IPS DF 4.7 (cell line): ENCODE results near the gene VPS13D.

Source experiments
- DNase-seq: peaks from one replicate; pipeline ENCODE4 v3.0.0-alpha.2; 2013; ENCODE audit warnings: low spot score; ENCODE audit errors: extremely low read depth

The VPS13D gene

GRCh38 chr1:12405325-12406210 is 175.7 kb downstream of the VPS13D start:
- DNase-seq, result no peak

GRCh38 chr1:12406211-12407021 is 176.6 kb downstream of the VPS13D start:
- DNase-seq, result no peak

DNA sequence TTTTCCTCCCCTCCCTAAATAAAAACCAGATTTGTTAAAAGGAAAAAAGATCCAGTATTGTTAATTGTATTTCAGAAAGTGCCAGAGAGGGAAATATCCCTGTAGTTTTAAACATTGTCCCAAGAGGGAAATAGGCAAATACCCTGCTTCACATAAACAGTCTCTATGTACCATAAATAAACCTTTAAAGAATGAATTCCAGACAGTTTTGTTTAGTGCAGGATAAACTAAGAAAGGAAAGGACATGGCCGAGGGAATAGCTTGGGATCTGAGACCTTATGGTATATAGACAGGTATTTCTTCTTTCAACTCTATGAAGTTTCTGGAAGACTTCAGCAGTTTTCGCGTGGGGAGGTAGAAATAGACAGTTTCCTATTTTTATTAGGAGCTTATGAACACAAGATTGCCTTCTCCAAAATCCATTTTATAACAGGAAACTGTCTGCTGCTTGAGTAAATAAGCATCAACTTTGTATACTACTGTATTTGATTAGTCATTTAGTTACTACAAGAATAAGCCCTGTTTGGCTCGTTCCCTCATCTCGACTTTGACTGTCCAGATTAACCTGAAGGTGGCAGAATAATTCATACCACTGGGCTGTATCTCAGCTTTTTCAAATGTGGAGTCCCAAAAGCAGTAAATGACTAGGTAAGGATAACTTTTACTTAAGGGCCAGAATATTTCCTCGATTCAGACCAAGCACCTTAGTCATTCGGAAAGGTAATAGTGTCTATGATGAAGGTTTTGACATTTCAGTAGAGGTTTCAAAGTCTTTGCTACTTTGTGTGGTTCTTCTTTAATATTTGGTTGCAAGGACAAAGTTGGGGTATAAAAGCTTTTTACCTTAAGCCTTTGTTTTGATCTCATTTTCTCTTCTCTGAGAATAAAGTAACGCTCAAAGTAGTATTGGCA is 177.5 kb downstream of the VPS13D start:
- no peak for DNase-seq

DNA sequence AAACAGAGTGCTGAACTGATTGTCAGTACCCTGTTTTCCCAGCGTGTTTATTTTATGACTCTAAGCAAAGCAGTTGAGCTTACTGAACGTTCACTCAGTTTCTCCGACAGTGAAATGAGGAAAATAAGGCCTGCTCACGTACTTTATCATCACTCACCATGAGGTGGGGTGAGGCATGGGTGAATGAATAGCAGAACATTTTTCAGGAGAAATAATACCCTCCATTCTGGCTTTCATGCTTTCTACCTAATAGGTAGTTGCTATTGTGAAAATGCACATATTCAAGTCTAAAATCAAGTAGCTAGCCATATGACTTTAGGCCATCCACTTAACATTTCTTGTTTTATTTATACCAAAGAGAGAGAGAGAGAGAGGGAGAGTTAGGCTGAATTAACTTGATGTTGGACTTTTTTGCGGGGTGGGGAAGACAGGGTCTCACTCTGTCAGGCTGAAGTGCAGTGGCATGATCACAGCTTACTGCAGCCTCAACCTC is 178.2 kb downstream of the VPS13D start:
- DNase-seq, result no peak

- no peak for DNase-seq
These were observed 178.8 kb downstream of the VPS13D start for GRCh38 chr1:12408662-12409061.

DNA sequence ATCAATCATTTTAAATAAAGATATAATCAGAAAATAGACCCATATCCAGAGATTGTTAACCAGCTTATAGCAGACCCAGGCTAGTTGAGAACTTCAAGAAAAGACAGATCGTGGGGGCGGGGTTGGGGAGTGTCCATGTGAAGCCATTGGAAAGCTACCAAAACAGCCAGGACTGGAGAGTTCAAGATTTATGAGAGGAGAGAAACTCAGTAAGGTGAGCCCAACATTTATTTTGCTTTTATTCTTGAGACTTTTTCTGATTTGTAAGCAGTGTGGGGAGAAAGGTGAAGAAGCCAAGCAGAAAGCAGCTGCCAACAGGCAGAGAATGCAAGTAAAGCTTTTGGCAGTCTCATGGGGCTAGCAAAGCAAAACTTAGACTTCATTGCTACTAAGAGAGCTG is 179.9 kb downstream of the VPS13D start:
- no peak for DNase-seq

- DNase-seq, result no peak
These were observed 180.5 kb downstream of the VPS13D start for GRCh38 chr1:12410351-12410750.

DNA sequence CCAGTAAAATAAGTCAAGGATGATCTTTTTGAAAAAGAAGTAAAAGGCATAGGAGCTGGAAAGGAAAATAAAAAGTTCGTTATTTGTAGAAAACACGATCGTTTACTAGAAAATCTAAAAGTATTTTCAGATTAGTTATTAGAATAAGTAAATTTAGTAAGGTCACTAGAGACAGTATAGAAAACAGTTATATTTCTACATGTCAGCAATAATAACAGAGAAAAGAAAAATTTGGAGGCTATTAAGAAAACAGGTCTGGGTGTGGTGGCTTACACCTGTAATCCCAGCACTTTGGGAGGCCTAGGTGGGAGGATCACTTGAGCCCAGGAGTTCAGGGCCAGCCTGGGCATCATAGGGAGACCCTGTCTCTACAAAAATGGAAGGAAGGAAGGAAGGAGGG is 181.3 kb downstream of the VPS13D start:
- no peak for DNase-seq

- no peak for DNase-seq
These were observed 181.9 kb downstream of the VPS13D start for GRCh38 chr1:12411747-12412146.

- no peak for DNase-seq
These were observed 182.6 kb downstream of the VPS13D start for GRCh38 chr1:12412439-12412838.

GRCh38 chr1:12413664-12414410 is 184.0 kb downstream of the VPS13D start:
- no peak for DNase-seq

GRCh38 chr1:12414444-12415018 is 184.7 kb downstream of the VPS13D start:
- no peak for DNase-seq

DNA sequence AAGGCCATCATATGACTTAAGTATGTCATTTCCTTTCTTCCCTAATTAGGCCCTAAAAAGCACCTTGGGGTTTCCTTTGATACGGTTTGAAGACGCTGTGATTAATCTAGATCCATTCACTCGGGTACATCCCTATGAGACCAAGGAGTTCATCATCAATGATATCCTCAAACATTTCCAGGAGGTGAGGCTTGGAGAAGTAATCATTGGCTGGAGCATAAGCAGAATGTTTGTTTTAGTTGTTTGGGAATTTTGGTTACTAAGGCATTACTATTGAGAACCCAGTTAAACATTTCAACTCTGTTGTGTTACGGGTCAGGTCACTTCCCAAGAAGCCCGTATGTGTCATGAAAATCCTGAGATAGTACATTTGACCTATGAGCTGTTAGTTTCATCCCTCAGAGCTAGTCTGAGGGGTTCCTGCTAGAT is 185.2 kb downstream of the VPS13D start:
- DNase-seq, result no peak

DNA sequence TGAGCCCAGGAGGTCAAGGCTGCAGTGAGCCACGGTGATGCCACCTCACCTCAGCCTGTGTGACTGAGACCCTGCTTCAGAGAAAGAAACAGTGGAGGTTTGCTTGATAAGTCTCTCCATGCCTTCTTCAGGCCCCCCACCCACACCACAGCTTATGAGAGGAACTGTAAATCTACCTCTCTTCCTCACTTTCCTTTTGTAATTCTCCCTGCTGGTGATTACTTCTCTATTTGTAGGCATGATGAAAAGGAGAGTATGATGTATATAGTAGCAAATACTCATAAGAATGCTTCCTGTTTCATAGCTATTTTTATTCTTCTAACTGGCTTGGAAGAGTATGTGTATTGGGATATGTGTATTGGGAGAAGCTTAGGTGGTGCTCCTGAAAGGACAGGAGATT is 186.3 kb downstream of the VPS13D start:
- DNase-seq, result no peak

DNA sequence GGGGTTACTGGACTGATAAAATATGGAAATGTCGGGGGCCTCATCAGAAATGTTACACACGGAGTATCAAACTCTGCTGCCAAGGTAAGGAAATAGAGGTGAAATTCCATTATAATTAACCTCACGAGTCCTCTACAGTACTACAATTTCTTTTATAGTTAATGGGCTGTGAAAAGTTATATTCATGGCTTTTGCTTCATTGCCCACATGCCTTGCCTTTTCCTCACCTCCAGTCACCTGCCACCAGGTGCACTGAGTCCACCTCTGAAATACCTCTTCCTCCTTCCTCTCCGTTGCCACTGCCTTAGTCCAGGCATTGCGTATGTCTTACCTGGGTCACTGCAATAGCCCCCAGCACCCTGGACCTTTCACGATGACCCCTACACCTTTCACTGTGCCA is 186.9 kb downstream of the VPS13D start:
- DNase-seq, result no peak

DNA sequence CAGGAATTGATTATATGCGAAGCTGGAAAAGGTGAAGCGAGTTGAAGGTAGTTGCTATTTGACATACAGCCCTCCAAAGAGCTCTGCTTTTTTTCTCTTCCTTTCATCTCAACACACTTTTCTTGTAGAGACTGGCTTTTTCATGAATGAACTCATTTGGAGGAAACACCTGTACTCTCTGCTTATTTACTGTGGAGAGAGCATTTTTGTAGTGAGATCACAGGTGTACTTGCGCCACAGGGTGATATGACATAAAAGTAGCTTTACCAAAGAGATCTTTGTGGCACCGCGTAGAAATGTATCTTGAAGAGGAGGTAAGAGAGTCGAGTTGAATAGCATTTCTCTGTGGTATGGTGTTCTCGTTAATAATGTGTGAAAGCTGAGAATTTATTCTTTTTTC is 187.6 kb downstream of the VPS13D start:
- no peak for DNase-seq

GRCh38 chr1:12420171-12420570 is 190.3 kb downstream of the VPS13D start:
- no peak for DNase-seq

DNA sequence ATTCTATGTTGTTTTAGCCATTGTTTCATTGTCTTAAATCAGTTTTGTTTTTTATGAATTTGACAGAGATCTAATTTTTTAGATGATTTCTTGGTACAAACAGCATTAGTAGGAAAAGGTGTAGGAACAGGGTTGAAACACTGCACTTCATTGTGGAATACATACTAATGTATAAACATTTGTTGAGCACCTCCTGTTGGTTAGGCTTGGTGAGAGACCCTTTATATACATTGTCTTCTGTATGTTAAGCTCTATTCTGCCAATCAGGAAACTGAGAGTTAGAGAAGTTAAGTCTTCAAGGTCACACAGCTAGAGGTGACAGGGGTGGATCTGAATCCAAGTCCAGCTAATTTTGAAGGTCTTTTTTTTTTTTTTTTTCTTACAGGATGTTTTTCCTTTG is 192.7 kb downstream of the VPS13D start:
- no peak for DNase-seq

- no peak for DNase-seq
These were observed 194.3 kb downstream of the VPS13D start for GRCh38 chr1:12424087-12424529.

DNA sequence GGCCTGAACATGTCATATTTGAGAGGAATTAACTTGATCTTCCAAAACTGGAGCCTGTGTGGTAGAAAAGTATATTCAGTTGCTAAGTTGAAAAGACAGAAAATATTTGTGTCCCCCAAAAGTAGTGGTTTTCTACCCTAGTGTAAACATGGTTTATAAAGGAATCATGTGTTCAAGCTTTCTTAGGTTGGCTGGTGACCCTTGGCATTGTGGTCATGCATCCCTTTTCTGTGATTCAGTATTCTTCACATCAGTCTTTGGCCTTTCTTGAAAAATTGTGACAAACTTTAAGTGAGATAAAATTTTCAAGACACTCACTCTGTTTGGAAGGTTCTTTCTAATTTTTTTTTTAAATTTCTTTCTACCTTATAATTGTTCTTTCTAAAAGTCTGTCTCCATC is 195.0 kb downstream of the VPS13D start:
- DNase-seq, result no peak
